ENCODE results near the gene FBRSL1. TPM values are rescaled to one million over a fixed set of nuclear protein-coding genes. Genes with fewer than 3 reads are reported as not detected.

Gene FBRSL1
- total RNA-seq, 1 experiment from 2014 or later: 15.7 TPM

- Histone ChIP-seq H3K4me1 (peaks cover 18% of the 10 kb centered on the region), H3K36me3 (no peaks in the 10 kb centered on the region), H3K27me3 (peaks cover 5% of the 10 kb centered on the region; the same call in 1 of the 2 replicates), H3K27ac (no peak overlapping the region), H3K9me3 (replicated peaks) (no peaks in the 10 kb centered on the region), H3K4me3 (no peak overlapping the region)
- DNase-seq: peak in 1 of 2 experiments; percentile 52
Observed at GRCh38 chr12:132450418-132451171, 39.4 kb upstream of the FBRSL1 start.

GRCh38 chr12:132451172-132451835 lies 38.6 kb upstream of the FBRSL1 start:
- Histone ChIP-seq H3K36me3 (no peaks in the 10 kb centered on the region), H3K27ac (no peak overlapping the region), H3K27me3 (peaks cover 5% of the 10 kb centered on the region; the same call in 1 of the 2 replicates), H3K4me1 (peaks cover 18% of the 10 kb centered on the region), H3K4me3 (no peak overlapping the region), H3K9me3 (replicated peaks) (no peaks in the 10 kb centered on the region)
- no peak for DNase-seq

- Histone ChIP-seq H3K36me3 (no peaks in the 10 kb centered on the region), H3K27ac (no peak overlapping the region), H3K9me3 (replicated peaks) (no peaks in the 10 kb centered on the region), H3K4me3 (no peak overlapping the region), H3K27me3 (peaks cover 5% of the 10 kb centered on the region; the same call in 1 of the 2 replicates), H3K4me1 (peaks cover 18% of the 10 kb centered on the region)
- DNase-seq: no peak
Observed at GRCh38 chr12:132451836-132452195, 38.1 kb upstream of the FBRSL1 start.

GRCh38 chr12:132452596-132453350 lies 37.2 kb upstream of the FBRSL1 start:
- Histone ChIP-seq H3K4me3 (no peak overlapping the region), H3K27me3 (peaks cover 5% of the 10 kb centered on the region; the same call in 1 of the 2 replicates), H3K27ac (peak overlapping the region; percentile 18; the same call in 1 of the 2 replicates), H3K36me3 (no peaks in the 10 kb centered on the region), H3K4me1 (peaks cover 18% of the 10 kb centered on the region), H3K9me3 (replicated peaks) (no peaks in the 10 kb centered on the region)
- DNase-seq: peak in 1 of 2 experiments; percentile 40

- no peak overlapping the region for H3K4me3 ChIP-seq
- H3K9me3 ChIP-seq (replicated peaks): no peaks in the 10 kb centered on the region
- H3K27me3 ChIP-seq: peaks cover 5% of the 10 kb centered on the region; the same call in 1 of the 2 replicates
- DNase-seq: peak; percentile 51 to 56
- H3K36me3 ChIP-seq: no peaks in the 10 kb centered on the region
- peak overlapping the region; percentile 18; the same call in 1 of the 2 replicates for H3K27ac ChIP-seq
- peaks cover 18% of the 10 kb centered on the region for H3K4me1 ChIP-seq
Observed at GRCh38 chr12:132453361-132454192, 36.4 kb upstream of the FBRSL1 start.

GRCh38 chr12:132454193-132454932 lies 35.6 kb upstream of the FBRSL1 start:
- Histone ChIP-seq H3K36me3 (no peaks in the 10 kb centered on the region), H3K27me3 (peaks cover 5% of the 10 kb centered on the region; the same call in 1 of the 2 replicates), H3K27ac (no peak overlapping the region), H3K4me1 (peaks cover 18% of the 10 kb centered on the region), H3K9me3 (replicated peaks) (no peaks in the 10 kb centered on the region), H3K4me3 (no peak overlapping the region)
- no peak for DNase-seq

GRCh38 chr12:132454933-132455418 lies 35.0 kb upstream of the FBRSL1 start:
- Histone ChIP-seq H3K27me3 (peaks cover 5% of the 10 kb centered on the region; the same call in 1 of the 2 replicates), H3K9me3 (replicated peaks) (no peaks in the 10 kb centered on the region), H3K4me3 (no peak overlapping the region), H3K4me1 (peaks cover 18% of the 10 kb centered on the region), H3K27ac (no peak overlapping the region), H3K36me3 (no peaks in the 10 kb centered on the region)
- no peak for DNase-seq

GRCh38 chr12:132455565-132455964 lies 34.4 kb upstream of the FBRSL1 start:
- Histone ChIP-seq H3K27ac (no peak overlapping the region), H3K9me3 (replicated peaks) (no peaks in the 10 kb centered on the region), H3K36me3 (no peaks in the 10 kb centered on the region), H3K27me3 (0 out of 2 replicates have a peak, but pooled peaks cover 4% of the 10 kb centered on the region), H3K4me1 (peaks cover 18% of the 10 kb centered on the region; the same call in 1 of the 2 replicates), H3K4me3 (no peak overlapping the region)
- DNase-seq: no peak

- DNase-seq: no peak
- no peaks in the 10 kb centered on the region for H3K27me3 ChIP-seq
Observed at GRCh38 chr12:132456186-132456943, 33.6 kb upstream of the FBRSL1 start.

GRCh38 chr12:132456944-132457495 lies 32.9 kb upstream of the FBRSL1 start:
- Histone ChIP-seq H3K4me1 (peaks cover 12% of the 10 kb centered on the region; the same call in 1 of the 2 replicates), H3K9me3 (replicated peaks) (no peaks in the 10 kb centered on the region), H3K36me3 (no peaks in the 10 kb centered on the region), H3K27me3 (no peaks in the 10 kb centered on the region), H3K27ac (no peak overlapping the region), H3K4me3 (no peak overlapping the region)
- no peak for DNase-seq

More at GRCh38 chr12:132456186-132456943, 33.6 kb upstream of the FBRSL1 start:
- no peaks in the 10 kb centered on the region for H3K36me3 ChIP-seq
- H3K9me3 ChIP-seq (replicated peaks): no peaks in the 10 kb centered on the region
- H3K4me3 ChIP-seq: no peak overlapping the region
- no peak overlapping the region for H3K27ac ChIP-seq
- H3K4me1 ChIP-seq: peaks cover 12% of the 10 kb centered on the region; the same call in 1 of the 2 replicates

GRCh38 chr12:132458441-132458840 lies 31.5 kb upstream of the FBRSL1 start:
- no peaks in the 10 kb centered on the region for H3K27me3 ChIP-seq
- H3K36me3 ChIP-seq: no peaks in the 10 kb centered on the region
- H3K27ac ChIP-seq: no peak overlapping the region
- H3K4me3 ChIP-seq: no peak overlapping the region
- no peaks in the 10 kb centered on the region for H3K9me3 ChIP-seq (replicated peaks)
- DNase-seq: no peak
- peaks cover 2% of the 10 kb centered on the region; the same call in 1 of the 2 replicates for H3K4me1 ChIP-seq

- H3K36me3 ChIP-seq: no peaks in the 10 kb centered on the region
- H3K4me1 ChIP-seq: peaks cover under 1% of the 10 kb centered on the region; the same call in 1 of the 2 replicates
- H3K9me3 ChIP-seq (replicated peaks): no peaks in the 10 kb centered on the region
- no peaks in the 10 kb centered on the region for H3K27me3 ChIP-seq
- no peak for DNase-seq
- no peak overlapping the region for H3K27ac ChIP-seq
- H3K4me3 ChIP-seq: no peak overlapping the region
Observed at GRCh38 chr12:132458846-132459641, 30.9 kb upstream of the FBRSL1 start.

Measured in SJCRH30 (cell line).